NCI-H146 treated with DMSO at 0.1 percent for 48 hours (cell line): ENCODE measurements around the gene DPYSL4.

Experiments used
- DNase-seq: peaks from one replicate; lab custom pipeline; 2025; ENCODE audit not compliant: unreplicated experiment; lab: John Stamatoyannopoulos, UW

DPYSL4 gene

GRCh38 chr10:132193907-132194552 is 7.3 kb downstream of the DPYSL4 start:
- DNase-seq: no peak

GRCh38 chr10:132194726-132195125 is 8.0 kb downstream of the DPYSL4 start:
- DNase-seq: no peak

- no peak for DNase-seq
Observed at GRCh38 chr10:132195366-132196075, 8.8 kb downstream of the DPYSL4 start.

- DNase-seq: no peak
Observed at GRCh38 chr10:132196178-132197113, 9.7 kb downstream of the DPYSL4 start.

GRCh38 chr10:132197271-132198067 is 10.7 kb downstream of the DPYSL4 start:
- no peak for DNase-seq

GRCh38 chr10:132198068-132198370 is 11.3 kb downstream of the DPYSL4 start:
- no peak for DNase-seq

GRCh38 chr10:132198381-132199181 is 11.8 kb downstream of the DPYSL4 start:
- DNase-seq: no peak

- no peak for DNase-seq
Observed at GRCh38 chr10:132199268-132199853, 12.6 kb downstream of the DPYSL4 start.

GRCh38 chr10:132199854-132200311 is 13.1 kb downstream of the DPYSL4 start:
- DNase-seq: no peak

- DNase-seq: no peak
Observed at GRCh38 chr10:132200344-132201110, 13.8 kb downstream of the DPYSL4 start.

- DNase-seq: no peak
Observed at GRCh38 chr10:132201111-132201969, 14.6 kb downstream of the DPYSL4 start.

GRCh38 chr10:132202070-132202970 is 15.6 kb downstream of the DPYSL4 start:
- DNase-seq: no peak

GRCh38 chr10:132203256-132204077 is 16.7 kb downstream of the DPYSL4 start:
- no peak for DNase-seq

- no peak for DNase-seq
Observed at GRCh38 chr10:132204078-132204780, 17.5 kb downstream of the DPYSL4 start.

GRCh38 chr10:132204781-132205473 is 18.2 kb downstream of the DPYSL4 start:
- DNase-seq: no peak
